Astrocyte of the hippocampus (primary cell): ENCODE data around the gene DNMT3A.

ENCODE experiments used
- DNase-seq: peaks from one replicate; pipeline ENCODE4 v3.0.0; 2011; ENCODE audit warnings: low read depth, low spot score

The DNMT3A gene

GRCh38 chr2:25328152-25329085 is 13.3 kb downstream of the DNMT3A start:
- no peak for DNase-seq

- no peak for DNase-seq
These were observed 15.3 kb downstream of the DNMT3A start for GRCh38 chr2:25326326-25327013.

- peak; percentile 67 for DNase-seq
These were observed 16.7 kb downstream of the DNMT3A start for GRCh38 chr2:25324905-25325592.

- no peak for DNase-seq
These were observed 17.5 kb downstream of the DNMT3A start for GRCh38 chr2:25324251-25324650.

- DNase-seq, result no peak
These were observed 18.0 kb downstream of the DNMT3A start for GRCh38 chr2:25323610-25324189.

GRCh38 chr2:25323042-25323514 is 18.6 kb downstream of the DNMT3A start:
- DNase-seq, result no peak

GRCh38 chr2:25322312-25322711 is 19.4 kb downstream of the DNMT3A start:
- DNase-seq, result no peak

GRCh38 chr2:25320077-25320476 is 21.6 kb downstream of the DNMT3A start:
- DNase-seq, result no peak

- DNase-seq, result no peak
These were observed 25.6 kb downstream of the DNMT3A start for GRCh38 chr2:25316101-25316500.

- DNase-seq, result no peak
These were observed 26.4 kb downstream of the DNMT3A start for GRCh38 chr2:25315316-25315680.

GRCh38 chr2:25314514-25315315 is 27.0 kb downstream of the DNMT3A start:
- DNase-seq, result peak; percentile 78

- no peak for DNase-seq
These were observed 27.8 kb downstream of the DNMT3A start for GRCh38 chr2:25313711-25314513.

GRCh38 chr2:25312958-25313710 is 28.6 kb downstream of the DNMT3A start:
- no peak for DNase-seq

GRCh38 chr2:25311865-25312575 is 29.7 kb downstream of the DNMT3A start:
- no peak for DNase-seq

GRCh38 chr2:25310965-25311864 is 30.5 kb downstream of the DNMT3A start:
- DNase-seq, result no peak

GRCh38 chr2:25310709-25310964 is 31.1 kb downstream of the DNMT3A start:
- DNase-seq, result no peak

GRCh38 chr2:25309402-25309801 is 32.3 kb downstream of the DNMT3A start:
- DNase-seq, result peak; percentile 59

GRCh38 chr2:25308599-25308998 is 33.1 kb downstream of the DNMT3A start:
- no peak for DNase-seq
